Measurements from ENCODE around the gene MMADHC.

DNA sequence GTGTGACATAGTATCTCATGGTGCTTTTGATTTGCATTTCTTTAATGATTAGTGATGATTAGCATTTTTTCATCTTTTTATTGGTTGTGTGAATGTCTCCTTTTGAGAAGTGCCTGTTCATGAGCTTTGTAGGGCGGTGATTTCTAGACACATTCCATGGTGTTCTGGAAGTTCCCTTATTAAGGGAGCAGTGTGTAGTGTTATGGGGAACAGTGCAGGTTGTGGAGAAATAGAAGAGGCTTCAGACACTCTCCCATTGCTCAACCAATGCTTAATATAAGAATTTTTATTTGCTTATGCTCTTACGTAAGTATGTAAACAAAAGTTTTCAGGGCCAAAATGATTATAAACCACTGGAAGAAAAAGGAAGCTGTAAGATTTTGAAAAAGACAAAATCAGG lies 34.7 kb downstream of the MMADHC start:
- TF ChIP-seq, protein P1, sequence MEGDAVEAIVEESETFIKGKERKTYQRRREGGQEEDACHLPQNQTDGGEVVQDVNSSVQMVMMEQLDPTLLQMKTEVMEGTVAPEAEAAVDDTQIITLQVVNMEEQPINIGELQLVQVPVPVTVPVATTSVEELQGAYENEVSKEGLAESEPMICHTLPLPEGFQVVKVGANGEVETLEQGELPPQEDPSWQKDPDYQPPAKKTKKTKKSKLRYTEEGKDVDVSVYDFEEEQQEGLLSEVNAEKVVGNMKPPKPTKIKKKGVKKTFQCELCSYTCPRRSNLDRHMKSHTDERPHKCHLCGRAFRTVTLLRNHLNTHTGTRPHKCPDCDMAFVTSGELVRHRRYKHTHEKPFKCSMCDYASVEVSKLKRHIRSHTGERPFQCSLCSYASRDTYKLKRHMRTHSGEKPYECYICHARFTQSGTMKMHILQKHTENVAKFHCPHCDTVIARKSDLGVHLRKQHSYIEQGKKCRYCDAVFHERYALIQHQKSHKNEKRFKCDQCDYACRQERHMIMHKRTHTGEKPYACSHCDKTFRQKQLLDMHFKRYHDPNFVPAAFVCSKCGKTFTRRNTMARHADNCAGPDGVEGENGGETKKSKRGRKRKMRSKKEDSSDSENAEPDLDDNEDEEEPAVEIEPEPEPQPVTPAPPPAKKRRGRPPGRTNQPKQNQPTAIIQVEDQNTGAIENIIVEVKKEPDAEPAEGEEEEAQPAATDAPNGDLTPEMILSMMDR (IDR thresholded peaks at IDR 0.05): no peak
- TF ChIP-seq POLR2A (IDR thresholded peaks at IDR 0.05) (no peak), POLR2AphosphoS5 (IDR thresholded peaks at IDR 0.05) (no peak)
